Activated T-helper 1 cell treated with anti-CD3 and anti-CD28 coated beads, Interleukin-12 subunit alpha, Interleukin-12 subunit beta, Interleukin-2, Interleukin-4 antibody, amounts not matched to agents 30 ng/mL and 10 ng/mL and 1 ng/mL, durations not matched to agents 14 hours and 24 hours and 36 hours (primary cell): ENCODE measurements around the gene OBSCN. TPM values are rescaled to one million over a fixed set of nuclear protein-coding genes. Genes with fewer than 3 reads are reported as not detected.
"Not testable (repeated sequence)": the region's sequence is repeated elsewhere in the genome, so short reads cannot be mapped to it uniquely, and the experiment has no call there.

ENCODE experiments used
- DNase-seq: peaks from one replicate; pipeline ENCODE4 v3.0.0; 2021; ENCODE audit warnings: low spot score
- H3K27ac Mint-ChIP-seq: one replicate; pipeline ENCODE4 v1.8.0; 2021; ENCODE audit warnings: mild to moderate bottlenecking, mixed read lengths
- H3K27me3 Mint-ChIP-seq: one replicate; pipeline ENCODE4 v1.8.0; 2022; ENCODE audit warnings: mild to moderate bottlenecking, moderate library complexity, mixed read lengths; ENCODE audit not compliant: insufficient read depth
- H3K36me3 Mint-ChIP-seq: one replicate; pipeline ENCODE4 v1.8.0; 2021; ENCODE audit warnings: low read depth, mixed read lengths
- H3K4me1 Mint-ChIP-seq: one replicate; pipeline ENCODE4 v1.8.0; 2021; ENCODE audit warnings: low read depth, mixed read lengths
- H3K4me3 Mint-ChIP-seq: one replicate; pipeline ENCODE4 v1.8.0; 2021; ENCODE audit warnings: mild to moderate bottlenecking, moderate library complexity, mixed read lengths
- H3K9me3 Mint-ChIP-seq: one replicate; pipeline ENCODE4 v1.8.0; 2021; ENCODE audit warnings: mixed read lengths
- intact Hi-C: fragments of 100-400 bp; cut with micrococcal nuclease; formaldehyde crosslinking; loops from one replicate; pipeline ENCODE4 v1.15.1; 2024
- total RNA-seq: library from RNA; stranded (reverse); gene quantifications from 2 replicates; pipeline ENCODE4 v1.2.3, GENCODE V29; 2022

Gene OBSCN
- total RNA-seq, 1 donor from 2014 or later = 15.2 TPM

DNA sequence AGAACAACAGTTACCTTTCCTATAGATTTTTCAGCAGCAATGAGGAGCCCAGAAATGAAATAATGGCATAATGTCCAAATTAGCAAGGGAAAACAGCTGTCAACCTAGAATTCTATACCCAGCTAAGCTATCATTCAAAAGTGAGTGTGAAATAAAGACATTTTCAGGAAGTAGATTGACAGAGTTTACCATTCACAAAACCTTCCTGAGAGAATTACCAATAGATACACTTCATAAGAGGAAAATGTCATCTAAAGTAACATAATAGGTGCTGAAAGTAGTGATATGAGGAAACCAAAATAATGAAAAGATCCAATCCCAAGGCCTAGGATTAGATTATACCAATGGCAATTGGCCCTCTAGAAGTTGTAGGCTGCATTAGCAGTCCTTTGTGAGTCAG lies 34.6 kb downstream of the OBSCN start:
- H3K27ac Mint-ChIP-seq = no peak overlapping the region
- peaks cover 70% of the 10 kb centered on the region for H3K36me3 Mint-ChIP-seq
- no peaks in the 10 kb centered on the region for H3K27me3 Mint-ChIP-seq
- DNase-seq = no peak
- intact Hi-C loops = no loop called here
- peaks cover 81% of the 10 kb centered on the region for H3K9me3 Mint-ChIP-seq
- no peak overlapping the region for H3K4me3 Mint-ChIP-seq
- H3K4me1 Mint-ChIP-seq = no peaks in the 10 kb centered on the region

DNA sequence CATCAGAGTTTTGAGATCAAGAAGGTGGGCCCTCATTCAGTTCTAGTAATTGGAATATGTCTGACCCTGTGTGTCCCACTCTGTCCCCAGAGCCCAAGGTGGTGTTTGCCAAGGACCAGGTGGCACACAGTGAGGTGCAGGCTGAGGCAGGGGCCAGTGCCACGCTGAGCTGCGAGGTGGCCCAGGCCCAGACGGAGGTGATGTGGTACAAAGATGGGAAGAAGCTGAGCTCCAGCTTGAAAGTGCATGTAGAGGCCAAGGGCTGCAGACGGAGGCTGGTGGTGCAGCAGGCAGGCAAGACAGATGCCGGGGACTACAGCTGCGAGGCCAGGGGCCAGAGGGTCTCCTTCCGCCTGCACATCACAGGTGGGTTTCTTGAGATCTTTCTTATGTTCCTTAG lies 35.2 kb downstream of the OBSCN start:
- H3K4me1 Mint-ChIP-seq = no peaks in the 10 kb centered on the region
- H3K9me3 Mint-ChIP-seq = peaks cover 83% of the 10 kb centered on the region
- DNase-seq = no peak
- intact Hi-C loops = no loop called here
- H3K27me3 Mint-ChIP-seq = no peaks in the 10 kb centered on the region
- H3K36me3 Mint-ChIP-seq = peaks cover 74% of the 10 kb centered on the region
- H3K27ac Mint-ChIP-seq = no peak overlapping the region
- H3K4me3 Mint-ChIP-seq = no peak overlapping the region

DNA sequence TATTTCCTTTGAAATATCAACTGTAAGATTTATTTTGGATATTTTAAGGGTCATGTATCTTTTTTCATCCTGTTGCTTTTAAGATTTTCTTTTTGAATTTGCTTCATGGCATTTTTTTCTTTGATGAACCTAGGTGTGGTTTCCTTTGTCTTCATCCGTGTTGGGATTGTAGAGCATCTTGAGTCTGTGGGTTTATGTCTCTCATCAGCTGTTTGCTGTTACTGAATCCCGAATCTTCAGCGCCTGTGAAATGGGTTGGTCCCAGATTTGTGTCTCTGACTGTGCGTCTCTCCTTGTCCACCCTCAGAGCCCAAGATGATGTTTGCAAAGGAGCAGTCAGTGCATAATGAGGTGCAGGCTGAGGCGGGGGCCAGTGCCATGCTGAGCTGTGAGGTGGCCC lies 36.1 kb downstream of the OBSCN start:
- peaks cover 70% of the 10 kb centered on the region for H3K36me3 Mint-ChIP-seq
- DNase-seq, H3K27ac Mint-ChIP-seq, H3K4me3 Mint-ChIP-seq, intact Hi-C loops, H3K27me3 Mint-ChIP-seq, H3K4me1 Mint-ChIP-seq: not testable (repeated sequence)
- H3K9me3 Mint-ChIP-seq = peaks cover 76% of the 10 kb centered on the region

DNA sequence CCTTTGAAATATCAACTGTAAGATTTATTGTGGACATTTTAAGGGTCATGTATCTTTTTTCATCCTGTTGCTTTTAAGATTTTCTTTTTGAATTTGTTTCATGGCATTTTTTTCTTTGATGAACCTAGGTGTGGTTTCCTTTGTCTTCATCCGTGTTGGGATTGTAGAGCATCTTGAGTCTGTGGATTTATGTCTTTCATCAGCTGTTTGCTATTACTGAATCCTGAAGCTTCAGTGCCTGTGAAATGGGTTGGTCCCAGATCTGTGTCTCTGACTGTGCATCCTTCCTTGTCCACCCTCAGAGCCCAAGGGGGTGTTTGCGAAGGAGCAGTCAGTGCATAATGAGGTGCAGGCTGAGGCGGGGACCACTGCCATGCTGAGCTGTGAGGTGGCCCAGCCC lies 37.3 kb downstream of the OBSCN start:
- H3K9me3 Mint-ChIP-seq = peaks cover 71% of the 10 kb centered on the region
- DNase-seq = no peak
- intact Hi-C loops = no loop called here
- H3K27me3 Mint-ChIP-seq = no peaks in the 10 kb centered on the region
- H3K4me3 Mint-ChIP-seq = no peak overlapping the region
- no peaks in the 10 kb centered on the region for H3K4me1 Mint-ChIP-seq
- H3K27ac Mint-ChIP-seq = no peak overlapping the region
- H3K36me3 Mint-ChIP-seq = peaks cover 67% of the 10 kb centered on the region

- Mint-ChIP-seq H3K27ac (no peak overlapping the region), H3K4me1 (no peaks in the 10 kb centered on the region), H3K27me3 (no peaks in the 10 kb centered on the region), H3K9me3 (peaks cover 59% of the 10 kb centered on the region), H3K36me3 (peaks cover 60% of the 10 kb centered on the region), H3K4me3 (no peak overlapping the region)
- DNase-seq = no peak
- intact Hi-C loops = no loop called here
Observed at GRCh38 chr1:228246216-228246900, 38.5 kb downstream of the OBSCN start.

DNA sequence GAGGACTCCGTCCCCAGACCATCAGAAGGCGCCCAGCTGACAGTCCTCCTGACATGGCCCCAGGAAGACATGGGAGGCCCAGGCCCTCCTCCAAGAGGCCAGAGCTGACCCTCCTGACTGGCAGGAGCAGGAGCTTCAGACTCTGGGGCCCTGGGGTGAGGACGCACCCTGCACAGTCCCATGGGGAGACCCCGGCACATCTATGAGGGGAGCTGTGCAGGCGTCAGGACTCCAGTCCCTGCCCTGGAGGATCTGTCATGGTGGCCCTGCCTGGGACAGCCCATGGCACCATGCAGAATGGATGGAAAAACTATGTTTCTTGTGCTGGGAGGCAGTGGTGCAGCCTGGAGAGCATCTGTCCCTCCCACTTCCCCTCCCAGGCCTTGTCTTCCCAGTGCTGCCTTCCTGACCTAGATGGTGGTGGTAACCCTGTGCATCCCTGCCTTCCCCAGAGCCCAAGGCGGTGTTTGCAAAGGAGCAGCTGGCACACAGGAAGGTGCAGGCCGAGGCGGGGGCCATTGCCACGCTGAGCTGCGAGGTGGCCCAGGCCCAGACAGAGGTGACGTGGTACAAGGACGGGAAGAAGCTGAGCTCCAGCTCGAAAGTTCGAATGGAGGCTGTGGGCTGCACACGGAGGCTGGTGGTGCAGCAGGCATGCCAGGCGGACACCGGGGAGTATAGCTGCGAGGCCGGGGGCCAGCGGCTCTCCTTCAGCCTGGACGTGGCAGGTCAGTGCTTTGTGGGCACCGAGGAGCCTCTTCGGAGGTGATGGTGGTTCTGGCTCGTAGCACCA lies 41.9 kb downstream of the OBSCN start:
- Mint-ChIP-seq H3K4me1 (no peaks in the 10 kb centered on the region), H3K27ac (no peak overlapping the region), H3K36me3 (peaks cover 40% of the 10 kb centered on the region), H3K4me3 (no peak overlapping the region), H3K9me3 (peaks cover 26% of the 10 kb centered on the region), H3K27me3 (no peaks in the 10 kb centered on the region)
- DNase-seq = no peak
- intact Hi-C loops = no loop called here

GRCh38 chr1:228252476-228252875 lies 44.6 kb downstream of the OBSCN start:
- H3K36me3 Mint-ChIP-seq = peaks cover 15% of the 10 kb centered on the region
- H3K27me3 Mint-ChIP-seq, H3K27ac Mint-ChIP-seq, H3K4me3 Mint-ChIP-seq, DNase-seq, H3K9me3 Mint-ChIP-seq, intact Hi-C loops, H3K4me1 Mint-ChIP-seq: not testable (repeated sequence)

- Mint-ChIP-seq H3K9me3 (peaks cover 4% of the 10 kb centered on the region), H3K36me3 (peaks cover 7% of the 10 kb centered on the region), H3K27ac (no peak overlapping the region), H3K27me3 (no peaks in the 10 kb centered on the region), H3K4me3 (no peak overlapping the region), H3K4me1 (no peaks in the 10 kb centered on the region)
- no peak for DNase-seq
- intact Hi-C loops = no loop called here
Observed at GRCh38 chr1:228256626-228257375, 49.0 kb downstream of the OBSCN start.

- Mint-ChIP-seq H3K4me1 (no peaks in the 10 kb centered on the region), H3K27ac (no peak overlapping the region), H3K4me3 (no peak overlapping the region), H3K27me3 (no peaks in the 10 kb centered on the region), H3K36me3 (peaks cover 4% of the 10 kb centered on the region), H3K9me3 (peaks cover 4% of the 10 kb centered on the region)
- DNase-seq = no peak
- intact Hi-C loops = no loop called here
Observed at GRCh38 chr1:228258486-228258885, 50.6 kb downstream of the OBSCN start.

GRCh38 chr1:228259368-228259894 lies 51.6 kb downstream of the OBSCN start:
- DNase-seq = no peak
- H3K27ac Mint-ChIP-seq = no peak overlapping the region
- H3K4me1 Mint-ChIP-seq = no peaks in the 10 kb centered on the region
- H3K36me3 Mint-ChIP-seq = peaks cover 4% of the 10 kb centered on the region
- peaks cover 4% of the 10 kb centered on the region for H3K9me3 Mint-ChIP-seq
- no peaks in the 10 kb centered on the region for H3K27me3 Mint-ChIP-seq
- intact Hi-C loops = no loop called here
- no peak overlapping the region for H3K4me3 Mint-ChIP-seq

- no peak overlapping the region for H3K27ac Mint-ChIP-seq
- no peak for DNase-seq
- H3K36me3 Mint-ChIP-seq = peaks cover 4% of the 10 kb centered on the region
- H3K4me3 Mint-ChIP-seq = no peak overlapping the region
- intact Hi-C loops = no loop called here
- H3K27me3 Mint-ChIP-seq = no peaks in the 10 kb centered on the region
- H3K9me3 Mint-ChIP-seq = peaks cover 4% of the 10 kb centered on the region
- H3K4me1 Mint-ChIP-seq = no peaks in the 10 kb centered on the region
Observed at GRCh38 chr1:228259951-228260350, 52.1 kb downstream of the OBSCN start.

- Mint-ChIP-seq H3K27ac (no peak overlapping the region), H3K4me3 (no peak overlapping the region)
Observed at GRCh38 chr1:228261706-228262105, 53.9 kb downstream of the OBSCN start.

DNA sequence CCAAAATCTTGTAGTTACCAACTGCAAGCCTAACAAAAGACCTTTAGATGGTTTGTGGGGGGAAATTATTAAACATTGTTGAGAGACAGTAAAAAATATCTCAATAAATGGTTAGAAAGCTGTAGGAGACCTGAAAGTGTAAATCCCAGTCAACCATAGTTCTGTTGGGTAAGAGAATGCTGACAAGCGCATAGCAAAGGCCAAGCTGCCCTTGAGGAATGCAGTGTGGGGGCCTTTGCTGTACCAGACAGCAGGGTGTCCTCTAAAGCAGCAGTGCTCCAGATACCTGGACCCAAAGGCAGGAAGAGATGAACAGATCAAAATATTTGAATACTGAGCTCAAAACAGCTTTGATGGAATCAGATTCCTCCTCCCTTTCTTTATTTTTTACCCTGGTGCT lies 54.6 kb downstream of the OBSCN start:
- Mint-ChIP-seq H3K27me3 (no peaks in the 10 kb centered on the region), H3K27ac (no peak overlapping the region), H3K36me3 (peaks cover 4% of the 10 kb centered on the region), H3K4me3 (no peak overlapping the region), H3K4me1 (no peaks in the 10 kb centered on the region), H3K9me3 (peaks cover 4% of the 10 kb centered on the region)
- intact Hi-C loops = no loop called here
- DNase-seq = no peak

More at GRCh38 chr1:228261706-228262105, 53.9 kb downstream of the OBSCN start:
- Mint-ChIP-seq H3K4me1 (no peaks in the 10 kb centered on the region), H3K36me3 (peaks cover 4% of the 10 kb centered on the region), H3K9me3 (peaks cover 4% of the 10 kb centered on the region), H3K27me3 (no peaks in the 10 kb centered on the region)
- intact Hi-C loops = no loop called here
- no peak for DNase-seq
